Amygdala (tissue), 56 donors: Measurements from ENCODE around the gene FBXL16.
A peak's percentile ranks its signal among the peaks of the same experiment; 100 is the strongest.

ENCODE experiments used
- DNase-seq, 56 donors: peaks; one replicate each; lab custom pipeline; 2025; lab: John Stamatoyannopoulos, UW

FBXL16 gene

GRCh38 chr16:648071-648780, 57.4 kb downstream of the FBXL16 start:
- DNase-seq, result peak in 4 of 56 donors; percentile 12 to 35 (median 22)

GRCh38 chr16:647173-647902, 58.3 kb downstream of the FBXL16 start:
- peak in 4 of 56 donors; percentile 7 to 38 (median 28) for DNase-seq

- DNase-seq, result no peak
Observed at GRCh38 chr16:646679-647172, 58.9 kb downstream of the FBXL16 start.

DNA sequence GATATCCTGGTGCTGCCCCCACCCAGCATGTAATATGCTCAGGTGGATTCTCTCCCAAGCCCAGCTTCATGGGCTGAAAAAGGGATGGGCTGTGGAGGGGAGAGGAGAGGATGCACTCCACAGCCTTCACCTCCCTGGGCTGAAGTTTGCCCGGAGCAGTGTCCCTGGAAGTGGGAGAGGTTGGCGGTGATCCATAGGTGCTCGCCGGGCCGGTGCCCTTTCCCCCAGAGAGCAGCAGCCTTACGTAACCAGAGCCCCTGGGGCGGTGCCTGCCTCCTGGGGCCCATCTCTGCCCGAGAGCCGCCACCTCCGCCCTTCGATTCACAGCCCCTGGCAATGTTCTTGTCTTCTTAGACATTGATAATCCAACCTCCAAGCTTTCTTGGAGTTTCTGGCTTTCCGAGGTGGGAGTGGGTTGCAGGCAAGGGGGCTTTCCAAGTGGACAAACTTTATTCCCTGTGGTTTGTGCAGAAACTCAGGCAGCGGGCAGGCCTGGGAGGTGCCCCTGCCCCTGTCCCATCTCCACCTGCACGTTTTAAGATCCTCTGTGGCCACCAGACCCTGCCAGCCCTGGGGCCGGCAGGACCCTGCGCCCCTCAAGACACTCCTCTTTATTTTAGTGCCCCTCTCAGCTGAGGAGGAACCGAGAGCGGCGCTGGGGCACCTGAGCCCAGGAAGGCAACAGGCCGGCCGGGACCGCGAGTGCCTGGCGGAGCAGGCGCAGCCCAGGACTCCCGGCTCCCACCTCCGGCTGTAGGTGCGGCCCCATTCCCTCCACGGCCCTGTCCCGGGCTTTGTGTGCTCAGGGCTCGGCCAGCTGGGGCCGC, 59.5 kb downstream of the FBXL16 start:
- DNase-seq, result no peak

DNA sequence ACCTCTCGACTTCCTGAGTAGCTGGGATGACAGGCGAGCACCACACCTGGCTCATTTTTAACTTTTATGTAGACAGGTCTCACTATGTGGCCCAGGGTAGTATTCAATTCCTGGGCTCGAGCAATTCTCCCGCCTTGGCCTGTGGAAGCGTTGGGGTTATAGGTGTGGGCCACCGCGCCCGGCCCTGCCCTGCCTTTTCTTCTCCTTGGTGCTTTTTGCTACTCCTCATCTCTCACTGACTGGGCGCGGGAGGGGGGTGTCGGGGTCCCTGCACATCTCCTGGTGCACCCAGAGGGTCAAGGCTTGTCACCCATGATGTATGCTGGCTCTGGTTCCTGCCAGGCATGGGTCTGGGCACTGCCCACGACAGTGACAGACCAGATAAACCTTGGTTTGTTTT, 61.0 kb downstream of the FBXL16 start:
- DNase-seq, result no peak

GRCh38 chr16:643050-643368, 62.6 kb downstream of the FBXL16 start:
- no peak for DNase-seq
